NT2/D1 (cell line): Measurements from ENCODE around the gene VWA8.

Experiments used
- SUZ12 ChIP-seq: IDR thresholded peaks from 2 replicates; pipeline ENCODE4 v1.6.1; 2011; ENCODE audit not compliant: insufficient read length, insufficient read depth; ENCODE audit errors: extremely low read depth
- YY1 ChIP-seq: IDR thresholded peaks from 2 replicates; pipeline ENCODE4 v1.6.1; 2011; ENCODE audit not compliant: insufficient read length, insufficient read depth
- ZNF274 ChIP-seq: IDR thresholded peaks from 2 replicates; pipeline ENCODE4 v1.6.1; 2011; ENCODE audit warnings: mild to moderate bottlenecking, low read depth, low read length

DNA sequence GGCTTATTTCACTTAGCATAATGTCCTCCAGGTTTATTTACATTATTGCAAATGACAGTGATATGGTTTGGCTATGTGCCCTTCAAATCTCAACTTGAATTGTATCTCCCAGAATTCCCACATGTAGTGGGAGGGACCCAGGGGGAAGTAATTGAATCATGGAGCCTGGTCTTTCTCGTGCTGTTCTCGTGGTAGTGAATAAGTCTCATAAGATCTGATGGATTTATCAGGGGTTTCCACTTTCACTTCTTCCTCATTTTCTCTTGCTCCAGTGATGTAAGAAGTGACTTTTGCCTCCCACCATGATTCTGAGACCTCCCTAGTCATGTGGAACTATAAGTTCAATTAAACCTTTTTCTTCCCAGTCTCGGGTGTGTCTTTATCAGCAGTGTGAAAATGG is 109.6 kb downstream of the VWA8 start:
- no peak for TF ChIP-seq SUZ12
- no peak for TF ChIP-seq ZNF274
- no peak for TF ChIP-seq YY1
